GM23338 (cell line): ENCODE data around the gene ZNF74. TPM values are rescaled to one million over a fixed set of nuclear protein-coding genes. Genes with fewer than 3 reads are reported as not detected.

ENCODE experiments used
- ATAC-seq: fragments of 200-7000 bp; cut with Tn5 transposase; 3 replicates; pipeline ENCODE4 v1.9.1; 2020
- DNase-seq: peaks from one replicate; pipeline ENCODE4 v3.0.0-alpha.2; 2015; ENCODE audit warnings: low spot score
- H2AFZ ChIP-seq: fragments of 200-600 bp; sonication (generic); 2 replicates; pipeline ENCODE4 v1.8.0; 2016; ENCODE audit warnings: antibody characterized with exemption, mild to moderate bottlenecking, moderate library complexity
- H3F3A ChIP-seq: fragments of 200-600 bp; sonication (generic); replicated peaks from 2 replicates; pipeline ENCODE4 v1.8.0; 2017; ENCODE audit warnings: antibody characterized with exemption, mixed run types, low read depth
- H3K27ac ChIP-seq: fragments of 200-600 bp; sonication (generic); 2 replicates; pipeline ENCODE4 v1.6.1; 2016; ENCODE audit warnings: low read depth
- H3K27me3 ChIP-seq: fragments of 200-600 bp; sonication (generic); 2 replicates; pipeline ENCODE4 v1.8.0; 2016; ENCODE audit warnings: mild to moderate bottlenecking, mixed run types, moderate library complexity; ENCODE audit not compliant: insufficient read depth
- H3K36me3 ChIP-seq: fragments of 200-600 bp; sonication (generic); 2 replicates; pipeline ENCODE4 v1.8.0; 2016; ENCODE audit warnings: mild to moderate bottlenecking; ENCODE audit not compliant: insufficient read depth
- H3K4me1 ChIP-seq: fragments of 200-600 bp; sonication (generic); 2 replicates; pipeline ENCODE4 v1.8.0; 2016; ENCODE audit warnings: mild to moderate bottlenecking, moderate library complexity; ENCODE audit not compliant: insufficient read depth
- H3K4me2 ChIP-seq: fragments of 200-600 bp; sonication (generic); 2 replicates; pipeline ENCODE4 v1.7.1; 2017; ENCODE audit warnings: mixed run types
- H3K4me3 ChIP-seq: fragments of 200-600 bp; sonication (generic); 2 replicates; pipeline ENCODE4 v1.6.1; 2016; ENCODE audit warnings: mixed run types
- H3K79me2 ChIP-seq: fragments of 200-600 bp; sonication (generic); replicated peaks from 2 replicates; pipeline ENCODE4 v1.8.0; 2017; ENCODE audit warnings: mild to moderate bottlenecking; ENCODE audit not compliant: insufficient read depth
- H3K9me2 ChIP-seq: fragments of 200-600 bp; sonication (generic); 2 replicates; pipeline ENCODE4 v1.8.0; 2017; ENCODE audit not compliant: insufficient read depth
- H4K20me1 ChIP-seq: fragments of 200-600 bp; sonication (generic); replicated peaks from 2 replicates; pipeline ENCODE4 v1.8.0; 2017; ENCODE audit warnings: mild to moderate bottlenecking; ENCODE audit not compliant: insufficient read depth
- H3K27ac Mint-ChIP-seq: 2 replicates; pipeline ENCODE4 v1.8.0; 2020; ENCODE audit warnings: inconsistent platforms, mild to moderate bottlenecking, moderate library complexity, mixed read lengths
- H3K27me3 Mint-ChIP-seq: 3 replicates; pipeline ENCODE4 v1.8.0; 2022; ENCODE audit warnings: low read depth, mild to moderate bottlenecking, moderate library complexity, mixed read lengths, inconsistent platforms; ENCODE audit not compliant: insufficient read depth, poor library complexity
- H3K36me3 Mint-ChIP-seq: 3 replicates; pipeline ENCODE4 v1.8.0; 2021; ENCODE audit warnings: low read depth, mild to moderate bottlenecking, inconsistent platforms, moderate library complexity, mixed read lengths
- H3K4me1 Mint-ChIP-seq: 3 replicates; pipeline ENCODE4 v1.8.0; 2020; ENCODE audit warnings: mild to moderate bottlenecking, inconsistent platforms, mixed read lengths
- H3K4me3 Mint-ChIP-seq: 3 replicates; pipeline ENCODE4 v1.8.0; 2021; ENCODE audit warnings: moderate library complexity, mild to moderate bottlenecking, inconsistent platforms, mixed read lengths
- H3K9me3 Mint-ChIP-seq: 3 replicates; pipeline ENCODE4 v1.8.0; 2020; ENCODE audit warnings: moderate library complexity, mild to moderate bottlenecking, inconsistent platforms, mixed read lengths
- CREB1 ChIP-seq: fragments of 250-450 bp; sonication (Bioruptor Pico); IDR thresholded peaks from 2 replicates; pipeline ENCODE4 v1.5.0; 2020; ENCODE audit warnings: low read depth, mild to moderate bottlenecking, moderate library complexity
- CTCF ChIP-seq, 2 experiments: fragments of 200-600 bp in 1 of 2; sonication (generic) in 1 of 2; conservative IDR thresholded peaks; 2 replicates each; pipeline versions ENCODE4 v1.5.1 to v1.6.1; 2016 to 2017; ENCODE audit warnings: antibody characterized with exemption in 2 of 2, low read depth in 2 of 2, mild to moderate bottlenecking in 2 of 2, moderate library complexity in 1 of 2
- EZH2 ChIP-seq: fragments of 200-600 bp; sonication (generic); IDR thresholded peaks from one replicate; pipeline ENCODE4 v1.8.0; 2017; ENCODE audit warnings: antibody characterized with exemption, mild to moderate bottlenecking, low read depth; ENCODE audit not compliant: unreplicated experiment
- EZH2phosphoT487 ChIP-seq: fragments of 200-600 bp; sonication (generic); IDR thresholded peaks from one replicate; pipeline ENCODE4 v1.8.1; 2018; ENCODE audit warnings: antibody characterized with exemption; ENCODE audit not compliant: unreplicated experiment
- JUNB ChIP-seq: IDR thresholded peaks from one replicate; pipeline ENCODE4 v1.6.1; 2016; ENCODE audit warnings: antibody characterized with exemption; ENCODE audit not compliant: unreplicated experiment
- NANOG ChIP-seq: IDR thresholded peaks from 2 replicates; pipeline ENCODE4 v1.6.1; 2016; ENCODE audit warnings: antibody characterized with exemption, borderline replicate concordance
- REST ChIP-seq: IDR thresholded peaks from one replicate; pipeline ENCODE4 v1.6.1; 2018; ENCODE audit warnings: antibody characterized with exemption; ENCODE audit not compliant: unreplicated experiment
- ZNF114 ChIP-seq: fragments of 250-450 bp; sonication (Bioruptor Pico); IDR thresholded peaks from 2 replicates; pipeline ENCODE4 v1.5.0; 2020; ENCODE audit warnings: mild to moderate bottlenecking, moderate library complexity
- polyA plus RNA-seq: library from polyadenylated mRNA; unstranded; fragments of >200 nt; fragmentation: Nextera tagmentation; extraction: Ambion mirVana; gene quantifications from 2 replicates; pipeline ENCODE4 v1.2.1, GENCODE V29; 2016
- total RNA-seq: library from RNA; depleted of rRNA; stranded (reverse); fragments of >200 nt; shearing (Covaris generic); gene quantifications from 2 replicates; pipeline ENCODE4 v1.2.3, GENCODE V29; 2014

The ZNF74 gene
- total and polyA plus RNA-seq, 2 experiments from 2014 or later: 16.1 to 94.0 TPM

- no peak for TF ChIP-seq EZH2
- TF ChIP-seq REST: no peak
- no peak for TF ChIP-seq EZH2phosphoT487
- TF ChIP-seq JUNB: no peak
Measured at GRCh38 chr22:20413217-20414058, 19.5 kb downstream of the ZNF74 start (continued).

- no peak overlapping the region for H3K27ac ChIP-seq
- Mint-ChIP-seq H3K27me3 (peaks cover 6% of the 10 kb centered on the region), H3K4me3 (no peak overlapping the region), H3K4me1 (peaks cover 6% of the 10 kb centered on the region; the same call in 2 of the 3 replicates), H3K9me3 (no peaks in the 10 kb centered on the region), H3K27ac (no peak overlapping the region), H3K36me3 (peaks cover 2% of the 10 kb centered on the region; the same call in 1 of the 3 replicates)
- no peaks in the 10 kb centered on the region for H3K9me2 ChIP-seq
- no peak overlapping the region for H3K4me2 ChIP-seq
- no peak for DNase-seq
- no peaks in the 10 kb centered on the region for H4K20me1 ChIP-seq
- H3K79me2 ChIP-seq: no peaks in the 10 kb centered on the region
- no peaks in the 10 kb centered on the region for H3K27me3 ChIP-seq
- TF ChIP-seq NANOG: no peak
- no peak for TF ChIP-seq CREB1 (CRISPR knock-in tag)
- TF ChIP-seq EZH2phosphoT487: no peak
- TF ChIP-seq EZH2: no peak
- TF ChIP-seq REST: no peak
- TF ChIP-seq CTCF (conservative IDR thresholded peaks at IDR 0.05; ENCODE audit: low read depth in 2 of 2): no peak
- no peak for TF ChIP-seq JUNB
- TF ChIP-seq ZNF114 (CRISPR knock-in tag): no peak
- no peak overlapping the region for H2AFZ ChIP-seq
- no peak for ATAC-seq
- no peak overlapping the region for H3K4me3 ChIP-seq
- H3K4me1 ChIP-seq: no peaks in the 10 kb centered on the region
- H3K36me3 ChIP-seq: no peaks in the 10 kb centered on the region
- no peaks in the 10 kb centered on the region for H3F3A ChIP-seq
Measured at GRCh38 chr22:20414059-20414440, 20.1 kb downstream of the ZNF74 start.
